GM18520 (cell line): ENCODE data around the gene SMPD1.

Experiments used
- ATAC-seq: cut with Tn5 transposase; IDR thresholded peaks from one replicate; pipeline ENCODE4 v1.9.1; 2021; ENCODE audit not compliant: unreplicated experiment

Gene SMPD1

DNA sequence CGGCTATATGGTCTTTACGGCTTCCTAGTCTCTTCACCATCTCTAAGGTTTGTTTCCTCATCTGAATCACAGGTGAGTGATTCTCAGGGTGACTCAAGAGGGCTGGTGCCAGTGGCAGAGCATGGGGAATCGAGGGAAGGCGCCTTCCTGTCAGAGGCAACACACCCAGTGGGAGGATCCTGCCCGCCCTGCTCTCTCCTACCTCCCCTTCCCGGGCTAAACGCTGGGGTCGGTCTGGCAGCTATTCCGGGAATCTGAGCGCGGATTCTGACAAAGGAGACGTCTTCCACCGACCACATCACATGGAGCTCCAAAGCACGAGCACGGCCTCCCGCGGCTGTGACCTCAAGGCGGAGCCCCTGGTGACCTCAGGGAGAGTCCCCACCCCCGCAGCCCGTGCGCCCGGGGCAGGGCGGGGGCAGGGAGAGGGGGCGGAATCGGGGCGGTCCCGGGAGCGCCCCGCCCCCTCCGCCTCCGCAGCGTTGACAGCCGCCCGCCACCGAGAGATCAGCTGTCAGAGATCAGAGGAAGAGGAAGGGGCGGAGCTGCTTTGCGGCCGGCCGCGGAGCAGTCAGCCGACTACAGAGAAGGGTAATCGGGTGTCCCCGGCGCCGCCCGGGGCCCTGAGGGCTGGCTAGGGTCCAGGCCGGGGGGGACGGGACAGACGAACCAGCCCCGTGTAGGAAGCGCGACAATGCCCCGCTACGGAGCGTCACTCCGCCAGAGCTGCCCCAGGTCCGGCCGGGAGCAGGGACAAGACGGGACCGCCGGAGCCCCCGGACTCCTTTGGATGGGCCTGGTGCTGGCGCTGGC is at the start of gene SMPD1:
Gene SMPD1, plus strand, starts transcription at position 570 of the 813 bp plus-strand sequence. Its CDS starts 125 bp downstream, at position 695.
- peak; percentile 99 for ATAC-seq

DNA sequence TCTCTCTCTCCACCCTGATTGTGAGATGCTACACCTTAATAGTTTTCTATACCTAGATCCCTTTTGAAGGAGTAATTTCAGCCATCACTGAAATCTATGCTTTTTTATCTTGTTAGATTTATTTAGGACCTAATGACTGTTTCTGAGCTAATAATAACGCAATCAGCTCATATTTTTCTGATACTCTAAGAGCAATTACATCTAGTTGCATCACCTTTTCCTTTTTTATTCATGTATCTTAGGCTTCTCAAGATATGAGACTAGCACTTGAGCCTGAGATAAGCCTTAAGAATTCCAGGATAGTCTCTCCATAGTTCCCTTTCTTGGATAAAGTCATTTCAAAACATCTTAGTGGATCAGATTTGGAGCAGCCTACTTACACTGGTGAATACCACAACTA is 44.9 kb upstream of the SMPD1 start:
- ATAC-seq: no peak

DNA sequence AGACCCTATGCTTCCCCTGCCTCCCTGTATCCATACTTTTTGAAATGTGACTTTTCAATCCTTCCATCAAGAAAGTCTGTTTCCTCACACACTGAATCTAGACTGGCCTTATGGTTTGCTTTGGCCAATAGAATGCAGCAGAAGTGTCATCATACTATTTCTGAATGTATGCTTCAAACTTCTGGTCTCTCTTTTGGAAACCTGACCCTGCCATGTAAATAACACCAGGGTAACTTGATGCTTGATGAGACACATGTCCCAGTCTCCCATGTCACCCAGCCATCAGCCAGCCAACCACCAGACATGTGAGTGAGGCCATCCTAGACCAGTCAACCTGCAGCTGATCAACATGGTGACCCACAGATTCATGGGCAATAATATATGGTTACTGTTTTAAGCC is 40.2 kb upstream of the SMPD1 start:
- no peak for ATAC-seq

DNA sequence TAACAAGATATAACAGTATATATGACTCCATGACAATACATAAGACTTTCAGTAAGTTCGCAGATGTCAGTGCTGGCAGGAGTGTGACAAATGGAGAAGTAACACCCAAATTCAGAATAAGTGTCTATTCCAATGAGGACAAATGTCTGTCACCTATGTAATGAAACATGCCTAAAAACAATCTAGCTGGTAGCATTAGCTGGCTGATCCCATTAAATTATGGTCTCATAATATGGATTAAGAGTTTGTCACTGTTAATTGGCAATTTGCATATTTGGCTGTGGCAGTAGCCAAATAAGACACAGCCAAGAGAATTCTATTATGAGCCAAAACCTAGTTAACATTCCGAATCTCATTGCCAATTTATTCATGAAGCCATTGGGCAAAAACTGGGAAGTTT is 39.8 kb upstream of the SMPD1 start:
- no peak for ATAC-seq

DNA sequence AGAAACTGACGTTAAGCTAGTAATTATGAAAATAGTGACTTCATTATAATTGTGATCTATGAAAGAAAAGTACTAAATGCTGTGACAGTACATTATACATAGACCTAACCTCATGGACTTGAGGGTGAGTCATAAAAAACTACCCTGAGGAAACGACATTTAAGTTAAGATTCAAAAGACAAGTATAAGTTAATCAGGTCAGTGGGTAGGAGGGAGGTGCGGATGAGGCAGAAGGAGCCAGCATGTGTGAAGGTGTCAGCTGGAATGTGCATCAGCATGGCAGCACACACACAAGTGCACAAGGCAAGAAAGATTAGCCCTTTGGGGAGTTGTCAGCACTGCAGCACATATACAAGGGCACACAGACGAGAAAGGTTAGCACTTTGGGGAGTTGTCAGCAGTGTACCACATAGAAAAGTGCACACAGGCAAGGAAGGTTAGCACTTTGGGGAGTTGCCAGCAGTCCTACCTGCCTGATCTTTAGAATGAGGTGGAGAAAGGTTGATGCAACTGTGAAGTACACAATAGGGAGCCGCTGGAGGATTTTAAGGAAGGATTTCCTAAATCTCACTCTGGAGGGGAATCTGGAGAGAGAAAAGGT is 38.4 kb upstream of the SMPD1 start:
- ATAC-seq: no peak

DNA sequence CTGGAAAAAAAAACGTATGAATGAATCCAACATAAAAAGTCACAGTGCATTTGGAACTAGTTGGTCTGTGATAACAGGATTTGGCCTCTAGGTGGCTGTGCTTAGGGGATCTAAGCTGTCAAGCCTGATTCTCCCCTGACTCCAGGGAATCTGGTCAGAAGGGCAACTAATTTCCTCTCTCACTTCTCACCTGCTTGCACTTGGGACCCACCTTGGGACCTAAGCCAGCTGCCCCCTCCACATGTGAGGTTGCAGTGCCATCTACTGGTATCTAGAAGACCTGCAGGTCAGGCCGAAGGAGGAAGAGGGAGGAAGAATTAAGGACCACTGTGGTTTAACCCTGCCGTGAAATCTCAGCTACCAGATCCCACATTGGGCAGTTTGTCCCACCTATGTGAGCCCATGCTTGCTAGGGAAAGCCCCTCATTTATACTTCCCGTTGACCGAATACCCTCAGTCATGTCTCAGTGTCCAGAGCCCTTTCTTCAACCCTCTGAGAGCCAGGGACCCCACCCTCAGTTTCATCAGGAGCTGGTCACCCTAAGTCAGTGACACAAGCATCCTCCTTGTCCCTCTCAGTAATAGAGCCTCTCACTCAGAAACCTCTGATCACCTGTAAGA is 36.8 kb upstream of the SMPD1 start:
- ATAC-seq: peak; percentile 67

DNA sequence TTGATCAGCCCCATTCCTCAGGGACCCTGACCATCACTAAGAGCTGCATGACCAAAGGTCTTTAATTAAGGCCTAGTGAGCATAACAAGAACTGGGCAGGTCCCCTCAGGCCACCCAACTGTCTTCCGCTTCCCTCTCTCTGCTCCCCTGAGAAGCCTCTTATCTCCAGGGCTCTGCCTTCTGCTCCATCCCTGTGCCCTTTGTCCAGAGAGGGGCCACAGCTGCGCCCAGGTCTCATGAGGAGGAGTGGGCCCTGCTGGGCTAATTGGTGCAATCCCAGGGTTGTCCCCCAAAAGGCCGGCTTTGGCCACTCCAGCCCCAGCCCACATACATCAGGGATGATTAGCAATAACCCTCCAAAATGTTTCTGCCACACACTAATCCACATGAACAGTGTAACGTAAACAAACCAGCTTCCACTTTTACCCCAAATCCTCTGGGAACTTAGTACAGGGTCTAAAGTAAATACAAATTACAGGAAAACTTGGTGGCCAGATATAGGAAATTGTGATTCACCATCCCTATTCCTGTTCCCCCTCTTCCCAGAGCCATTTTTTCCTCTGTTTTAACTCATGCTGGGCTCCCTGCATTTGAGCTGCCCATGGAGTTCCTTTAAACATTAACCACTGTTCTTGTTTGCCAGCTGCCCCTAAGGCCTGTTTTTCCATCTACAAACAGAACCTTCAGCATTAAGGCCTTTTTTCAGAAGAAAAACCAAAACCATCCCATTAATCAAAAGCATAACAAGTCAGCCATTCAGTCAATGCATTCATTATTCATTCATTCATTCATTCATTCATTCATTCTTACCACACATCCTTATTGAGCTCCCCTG is 35.4 kb upstream of the SMPD1 start:
- ATAC-seq: no peak

DNA sequence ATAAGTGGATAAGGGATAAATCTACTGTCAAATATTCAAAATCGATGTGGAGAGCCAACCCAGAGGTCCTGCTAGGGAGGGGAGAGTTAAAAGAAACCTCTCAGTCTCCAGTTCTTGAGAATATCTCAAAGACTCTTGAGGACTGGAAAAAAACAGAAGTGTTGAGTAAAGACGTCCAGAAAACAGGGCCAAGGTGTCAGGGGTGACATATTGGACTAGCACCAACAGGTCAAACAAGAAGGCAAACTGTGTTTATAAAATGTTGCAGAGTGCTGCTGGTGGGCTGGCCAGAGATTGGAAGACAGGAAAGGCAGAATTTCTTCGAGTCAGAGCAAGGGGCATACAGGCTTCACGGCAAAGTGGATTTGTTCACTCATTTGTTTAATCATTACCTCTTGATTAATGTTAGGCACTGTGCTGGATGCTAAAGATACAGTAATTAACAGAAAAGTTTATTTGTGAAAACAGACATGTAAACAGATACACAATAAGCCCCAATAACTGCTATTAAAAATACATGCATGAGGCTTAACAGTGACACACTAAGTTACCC is 33.7 kb upstream of the SMPD1 start:
- no peak for ATAC-seq

DNA sequence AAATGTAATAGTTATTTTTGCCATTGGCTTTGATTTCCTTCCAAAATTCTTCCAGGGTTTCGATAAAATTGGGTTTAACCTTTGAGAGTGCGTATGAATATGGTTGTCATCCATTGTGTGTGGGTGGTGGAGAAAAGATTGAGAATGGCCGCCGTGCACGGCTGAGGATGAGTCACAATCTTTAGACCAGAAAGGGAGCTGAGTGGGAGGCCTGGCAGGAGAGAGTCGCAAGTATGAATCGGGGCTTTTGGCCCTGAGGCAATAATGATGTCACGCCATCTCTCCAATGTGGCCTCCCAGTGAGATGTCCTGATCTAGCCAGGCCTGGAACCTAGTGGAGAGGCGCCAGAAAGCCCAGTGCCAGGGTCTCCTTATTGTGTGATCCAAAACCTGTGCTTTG is 33.1 kb upstream of the SMPD1 start:
- ATAC-seq: no peak

DNA sequence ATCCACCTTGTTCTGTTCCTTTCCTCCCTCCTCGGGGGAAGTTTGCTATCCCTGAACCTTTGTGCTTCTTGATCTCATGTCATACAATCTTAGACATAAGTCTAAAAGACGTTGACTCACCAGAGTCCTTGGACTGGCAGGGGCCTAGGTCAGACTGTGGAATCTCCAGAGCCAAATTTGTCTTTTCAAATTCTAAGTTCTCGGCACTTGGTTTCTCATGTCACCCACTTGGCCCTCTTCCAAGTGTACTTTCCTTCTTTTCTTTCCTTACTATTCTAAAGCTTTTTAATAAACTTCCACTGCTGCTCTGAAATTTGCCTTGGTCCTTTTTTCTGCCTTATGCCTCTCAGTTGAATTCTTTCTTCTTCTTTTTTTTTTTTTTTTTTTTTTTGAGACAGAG is 30.1 kb upstream of the SMPD1 start:
- ATAC-seq: no peak

DNA sequence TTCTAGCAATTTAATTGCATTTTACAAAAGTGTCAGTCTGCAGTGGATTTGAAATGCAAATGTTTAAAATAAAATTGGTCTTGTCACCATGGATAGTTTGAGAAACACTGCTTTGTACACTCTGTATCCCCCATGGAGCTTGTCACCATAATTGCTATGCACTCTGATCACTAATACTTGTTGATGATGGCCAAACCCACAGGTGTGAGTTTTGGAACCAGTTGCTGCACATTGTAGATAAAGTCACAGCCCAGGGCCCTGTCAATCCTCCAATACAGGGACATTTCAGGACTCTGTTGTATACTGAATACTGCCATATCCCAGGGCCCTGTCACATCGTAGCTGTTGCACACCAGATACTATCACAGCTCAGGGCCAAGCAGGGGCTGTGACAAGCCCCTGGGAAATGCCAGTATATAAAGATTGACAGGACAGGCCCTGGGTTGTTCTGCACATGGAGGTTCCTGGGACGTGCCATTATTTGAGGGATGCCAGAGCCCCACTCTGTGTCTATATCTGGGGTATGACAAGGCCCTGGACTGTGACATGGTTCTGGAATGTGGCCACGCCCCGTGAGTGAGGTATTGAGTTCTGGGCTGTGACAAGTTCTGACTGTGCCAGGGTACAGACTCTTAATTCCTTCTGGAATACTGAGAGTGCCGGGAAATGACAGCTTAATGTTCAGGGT is 27.9 kb upstream of the SMPD1 start:
- no peak for ATAC-seq

DNA sequence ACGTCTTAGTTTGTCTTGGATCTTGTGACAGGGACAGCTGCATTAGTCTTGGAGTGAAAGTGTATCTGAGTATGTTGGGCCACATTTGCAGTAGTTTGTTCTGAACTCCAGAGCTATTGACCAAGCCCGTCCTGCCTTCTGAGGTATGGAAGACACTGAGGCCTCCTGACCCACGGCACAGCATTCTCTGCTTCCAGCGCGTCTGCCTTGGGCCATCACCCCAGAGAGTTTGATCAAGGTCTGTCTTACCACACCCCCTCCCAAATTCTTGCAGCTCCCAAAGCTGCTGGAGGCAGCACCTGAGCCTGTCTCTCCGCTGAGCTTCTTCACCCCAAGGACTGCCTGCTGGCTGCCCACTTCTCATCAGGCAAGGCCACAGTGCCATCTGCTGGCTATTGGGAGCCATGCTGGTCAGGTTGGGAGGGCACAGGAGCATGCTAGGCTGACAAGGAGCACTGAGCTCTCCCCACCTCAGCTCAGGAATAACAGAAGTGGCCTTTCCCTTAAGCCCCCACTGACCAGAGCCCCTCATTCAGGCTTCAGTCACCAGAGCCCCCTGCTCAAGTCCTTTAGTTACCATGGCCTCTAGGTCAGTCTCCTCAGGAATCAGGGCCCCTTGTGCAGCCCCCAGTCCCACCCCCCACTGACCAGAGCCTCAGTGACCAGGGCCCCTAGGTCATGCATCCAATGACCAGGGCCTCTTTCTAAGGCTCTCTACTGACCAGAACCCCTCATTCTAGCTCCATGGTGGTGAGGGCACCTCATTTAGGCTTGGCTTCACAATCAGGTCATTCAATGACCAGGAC is 27.2 kb upstream of the SMPD1 start:
- peak; percentile 82 for ATAC-seq

DNA sequence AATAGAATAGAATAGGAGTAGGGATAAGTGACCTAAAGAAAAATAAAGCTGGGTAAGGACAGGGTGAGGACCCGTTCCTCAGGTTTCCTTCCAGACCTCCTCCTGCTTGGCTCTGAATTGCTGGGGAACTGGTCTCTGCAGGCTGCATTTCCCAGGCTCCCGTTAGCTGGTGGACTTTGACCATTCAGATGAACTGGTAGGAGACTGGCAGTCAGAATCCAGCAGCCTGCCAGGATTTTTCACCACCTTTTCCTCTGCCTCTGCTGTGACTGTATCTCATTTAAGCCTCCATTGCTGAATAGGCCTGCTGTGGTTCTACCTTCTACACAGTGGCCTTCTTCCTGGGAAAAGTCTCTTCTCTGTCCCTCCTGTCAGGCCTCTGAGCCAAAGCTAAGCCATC is 24.6 kb upstream of the SMPD1 start:
- ATAC-seq: no peak

DNA sequence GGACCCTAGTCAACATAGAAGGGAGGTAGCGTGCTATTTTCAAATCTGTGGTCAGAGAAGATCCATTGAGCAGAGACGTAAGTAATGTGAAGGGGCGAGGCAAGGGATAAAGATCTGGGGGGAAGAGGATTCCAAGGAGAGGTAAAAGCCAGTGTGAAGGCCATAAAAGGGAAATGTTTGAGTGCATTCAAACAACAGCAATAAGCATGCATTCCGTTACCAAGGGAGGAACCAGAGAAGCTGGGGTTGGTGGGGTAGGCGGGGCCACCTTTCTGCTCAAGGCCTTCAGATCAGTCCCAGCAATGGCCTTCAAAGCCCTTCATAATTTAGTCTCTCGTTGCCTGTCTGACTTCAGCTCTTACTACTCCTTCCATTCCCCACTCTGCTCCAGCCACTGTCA is 18.4 kb upstream of the SMPD1 start:
- no peak for ATAC-seq

DNA sequence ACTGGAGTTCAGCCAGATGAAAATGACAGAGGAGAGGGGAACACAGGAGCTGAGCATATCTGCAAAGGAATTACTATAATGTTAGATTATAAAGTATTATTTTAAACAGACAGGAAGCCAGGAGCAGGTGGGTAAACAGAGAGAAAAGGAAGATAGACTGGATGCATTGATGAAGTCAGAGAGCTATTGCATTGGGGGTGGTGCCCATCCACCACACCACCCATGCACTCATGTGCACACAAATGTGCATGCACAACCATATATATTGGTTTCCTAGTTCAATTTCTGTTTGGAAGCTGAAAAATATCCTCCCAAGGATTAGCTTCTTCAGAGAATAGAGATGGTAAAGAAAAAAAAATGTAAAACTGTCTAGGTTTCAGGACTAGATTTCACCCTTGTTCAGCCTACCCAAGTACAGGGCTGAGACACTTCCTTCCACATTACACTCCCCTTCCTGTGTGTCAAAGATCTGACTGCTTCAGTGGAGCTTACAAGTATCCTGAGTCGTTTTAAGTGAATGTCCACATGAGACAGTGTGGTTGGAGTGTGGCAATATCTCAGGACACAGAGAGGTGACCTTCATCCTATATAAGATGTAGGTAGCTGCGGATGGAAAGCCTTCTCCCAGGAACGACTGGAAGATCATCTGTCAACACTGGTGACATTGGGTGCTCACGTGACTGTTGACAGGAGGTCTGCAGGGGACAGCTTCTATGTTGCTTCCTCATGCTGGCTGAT is 12.2 kb upstream of the SMPD1 start:
- no peak for ATAC-seq

DNA sequence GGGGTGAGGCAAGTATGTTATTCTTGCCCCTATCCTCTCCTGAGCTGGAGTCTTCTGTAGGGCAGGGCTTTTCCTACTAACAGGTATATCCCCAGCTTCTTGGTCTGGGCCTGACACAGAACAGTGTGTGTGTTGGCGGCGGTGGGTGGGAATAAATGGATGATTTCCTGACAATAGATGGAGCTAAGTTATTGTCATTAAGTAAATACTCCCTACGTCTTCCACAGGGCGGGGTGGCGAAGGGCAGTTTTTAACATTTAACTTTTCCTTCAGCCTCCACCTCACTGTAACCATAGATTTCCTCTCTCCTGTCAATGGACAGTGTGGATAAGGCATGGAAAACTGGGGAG is 11.7 kb upstream of the SMPD1 start:
- no peak for ATAC-seq

DNA sequence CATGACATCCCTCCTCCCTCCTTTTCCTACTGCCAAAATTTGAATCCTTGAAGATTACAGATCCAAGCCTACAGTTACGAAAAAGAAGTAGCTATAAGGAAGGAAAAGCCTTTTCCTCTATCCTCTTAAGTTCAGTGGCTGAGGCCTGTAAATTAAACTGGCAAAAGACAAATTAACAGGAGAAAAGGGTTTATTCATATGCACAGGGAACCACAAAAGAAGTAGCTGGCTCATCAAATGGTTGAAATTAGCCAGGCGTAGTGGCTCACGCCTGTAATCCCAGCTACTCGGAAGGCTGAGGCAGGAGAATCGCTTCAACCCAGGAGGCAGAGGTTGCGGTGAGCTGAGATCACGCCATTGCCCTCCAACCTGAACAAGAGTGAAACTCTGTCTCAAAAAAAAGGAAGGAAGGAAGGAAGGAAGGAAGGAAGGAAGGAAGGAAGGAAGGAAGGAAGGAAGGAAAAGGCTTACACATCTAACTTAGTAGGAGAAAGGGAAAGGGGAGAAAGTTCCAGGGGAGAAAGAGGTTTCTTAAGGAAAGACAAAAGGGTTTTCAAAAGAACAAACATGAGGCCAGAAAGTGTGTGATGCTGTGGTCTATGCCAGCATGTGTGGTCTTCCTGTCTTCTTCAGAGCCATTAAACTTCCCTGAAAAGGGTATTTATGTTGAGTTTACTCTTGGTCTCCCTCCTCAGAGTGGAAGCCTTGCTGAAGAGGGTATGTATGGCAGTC is 5.1 kb upstream of the SMPD1 start:
- ATAC-seq: no peak

DNA sequence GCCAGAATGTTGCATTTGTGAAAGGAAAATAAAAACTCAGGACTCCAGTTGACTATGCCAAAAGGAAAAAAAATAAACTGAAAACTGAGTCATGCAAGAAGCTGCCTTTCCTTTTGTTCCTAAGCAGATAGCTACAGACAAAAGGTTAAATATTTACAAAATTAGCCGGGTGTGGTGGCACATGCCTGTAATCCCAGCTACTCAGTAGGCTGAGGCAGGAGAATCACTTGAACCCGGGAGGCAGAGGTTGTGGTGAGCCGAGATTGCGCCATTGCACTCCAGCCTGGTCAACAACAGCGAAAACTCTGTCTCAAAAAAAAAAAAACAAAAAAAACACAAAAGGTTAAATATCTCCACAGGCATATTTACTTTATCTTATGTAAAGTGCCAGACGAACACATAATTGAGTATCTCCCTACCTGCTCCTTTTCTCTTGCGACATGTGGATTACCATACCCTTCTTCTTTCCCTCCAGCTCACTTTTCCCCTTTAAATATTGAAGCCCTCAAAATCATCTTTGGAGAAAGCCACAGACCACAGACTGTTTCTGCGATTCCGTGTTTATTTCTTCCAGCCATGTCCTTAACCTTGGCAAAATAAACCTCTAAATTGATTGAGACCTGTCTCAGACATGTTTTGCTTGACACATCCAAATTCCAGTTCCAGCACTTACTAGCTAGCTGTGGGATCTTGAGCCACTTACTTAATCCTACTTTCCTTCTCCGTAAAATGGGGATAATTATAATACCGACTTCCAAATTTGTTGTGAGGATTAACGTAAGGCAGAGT is 2.3 kb upstream of the SMPD1 start:
- no peak for ATAC-seq
